Measurements from ENCODE around the gene APC. TPM values are rescaled to one million over a fixed set of nuclear protein-coding genes. Genes with fewer than 3 reads are reported as not detected.

The APC gene
- total and polyA plus RNA-seq, 2 of the 13 experiments (the other 11 are each of a cell fraction or from before 2014, with no cell fraction given): 6.1 to 19.0 TPM

DNA sequence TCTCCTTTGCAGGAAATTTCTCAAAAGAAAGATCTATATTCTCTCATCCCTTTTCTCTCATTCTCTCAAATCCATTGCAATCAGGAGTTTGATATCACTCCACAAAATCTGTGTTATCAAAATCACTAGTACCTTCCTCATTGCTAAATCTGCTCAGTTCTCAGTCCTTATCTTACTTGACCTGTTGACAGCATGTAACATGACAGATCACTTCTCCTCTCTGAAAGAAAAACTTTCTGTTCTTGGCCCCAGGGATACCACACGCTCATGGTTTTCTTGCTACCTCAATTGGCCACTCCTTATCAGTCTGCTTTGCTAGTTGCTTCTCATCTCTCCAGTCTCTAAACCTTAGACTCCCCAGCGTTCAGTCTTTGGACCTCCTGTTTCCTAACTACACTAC is 145.5 kb downstream of the APC start:
- no peaks in the 10 kb centered on the region for H3K79me2 ChIP-seq (ENCODE audit: insufficient read depth, low read length)
- no peak for ATAC-seq
- no TSS peak for BruUV-seq (replicated peaks)
- H3K4me1 ChIP-seq (ENCODE audit: insufficient read depth, low read length): no peaks in the 10 kb centered on the region
- H2AFZ ChIP-seq (ENCODE audit: low read length): no peak overlapping the region
- H3K4me3 ChIP-seq (replicated peaks in 1 of 3; ENCODE audit: insufficient read depth in 1 of 3, low read depth in 2 of 3, low read length in 3 of 3): no peak overlapping the region
- DNase-seq (ENCODE audit: low spot score): no peak
- peaks cover 22 to 73% of the 10 kb centered on the region in 2 experiments for H3K36me3 ChIP-seq (replicated peaks in 1 of 2; ENCODE audit: control insufficient read depth in 1 of 2, insufficient read depth in 2 of 2, low read length in 2 of 2)
- no peak overlapping the region for H3K4me2 ChIP-seq (ENCODE audit: low read depth, low read length)
- ChIA-PET POLR2A (no interaction called here), CTCF (ENCODE audit: low intra/inter-chr PET ratio, low total read pairs) (no interaction called here)
- TF ChIP-seq TMF1 (CRISPR knock-in tag; IDR thresholded peaks at IDR 0.05; ENCODE audit: low read depth): no peak
- no peak for TF ChIP-seq ZNF549 (CRISPR knock-in tag; IDR thresholded peaks at IDR 0.05)
- no peak for TF ChIP-seq ZNF678 (CRISPR knock-in tag; IDR thresholded peaks at IDR 0.05)
- TF ChIP-seq BRD4 (CRISPR knock-in tag; IDR thresholded peaks at IDR 0.05): no peak
- TF ChIP-seq SNAPC2 (CRISPR knock-in tag; IDR thresholded peaks at IDR 0.05): no peak
- no peak for TF ChIP-seq PHF5A (CRISPR knock-in tag; IDR thresholded peaks at IDR 0.05; ENCODE audit: low read depth, unreplicated experiment)
- TF ChIP-seq KLF9 (CRISPR knock-in tag; IDR thresholded peaks at IDR 0.05; ENCODE audit: low read depth): no peak
- no peak for TF ChIP-seq SOX6 (IDR thresholded peaks at IDR 0.05)
- TF ChIP-seq SOX6 (CRISPR knock-in tag; IDR thresholded peaks at IDR 0.05): no peak
- no peak for TF ChIP-seq HDAC1 (CRISPR knock-in tag; IDR thresholded peaks at IDR 0.05)
- TF ChIP-seq, protein P1, sequence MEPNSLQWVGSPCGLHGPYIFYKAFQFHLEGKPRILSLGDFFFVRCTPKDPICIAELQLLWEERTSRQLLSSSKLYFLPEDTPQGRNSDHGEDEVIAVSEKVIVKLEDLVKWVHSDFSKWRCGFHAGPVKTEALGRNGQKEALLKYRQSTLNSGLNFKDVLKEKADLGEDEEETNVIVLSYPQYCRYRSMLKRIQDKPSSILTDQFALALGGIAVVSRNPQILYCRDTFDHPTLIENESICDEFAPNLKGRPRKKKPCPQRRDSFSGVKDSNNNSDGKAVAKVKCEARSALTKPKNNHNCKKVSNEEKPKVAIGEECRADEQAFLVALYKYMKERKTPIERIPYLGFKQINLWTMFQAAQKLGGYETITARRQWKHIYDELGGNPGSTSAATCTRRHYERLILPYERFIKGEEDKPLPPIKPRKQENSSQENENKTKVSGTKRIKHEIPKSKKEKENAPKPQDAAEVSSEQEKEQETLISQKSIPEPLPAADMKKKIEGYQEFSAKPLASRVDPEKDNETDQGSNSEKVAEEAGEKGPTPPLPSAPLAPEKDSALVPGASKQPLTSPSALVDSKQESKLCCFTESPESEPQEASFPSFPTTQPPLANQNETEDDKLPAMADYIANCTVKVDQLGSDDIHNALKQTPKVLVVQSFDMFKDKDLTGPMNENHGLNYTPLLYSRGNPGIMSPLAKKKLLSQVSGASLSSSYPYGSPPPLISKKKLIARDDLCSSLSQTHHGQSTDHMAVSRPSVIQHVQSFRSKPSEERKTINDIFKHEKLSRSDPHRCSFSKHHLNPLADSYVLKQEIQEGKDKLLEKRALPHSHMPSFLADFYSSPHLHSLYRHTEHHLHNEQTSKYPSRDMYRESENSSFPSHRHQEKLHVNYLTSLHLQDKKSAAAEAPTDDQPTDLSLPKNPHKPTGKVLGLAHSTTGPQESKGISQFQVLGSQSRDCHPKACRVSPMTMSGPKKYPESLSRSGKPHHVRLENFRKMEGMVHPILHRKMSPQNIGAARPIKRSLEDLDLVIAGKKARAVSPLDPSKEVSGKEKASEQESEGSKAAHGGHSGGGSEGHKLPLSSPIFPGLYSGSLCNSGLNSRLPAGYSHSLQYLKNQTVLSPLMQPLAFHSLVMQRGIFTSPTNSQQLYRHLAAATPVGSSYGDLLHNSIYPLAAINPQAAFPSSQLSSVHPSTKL (CRISPR knock-in tag; IDR thresholded peaks at IDR 0.05): no peak
- TF ChIP-seq GPN1 (CRISPR knock-in tag; IDR thresholded peaks at IDR 0.05; ENCODE audit: borderline replicate concordance): no peak
- no peak for TF ChIP-seq ZFP36L1 (CRISPR knock-in tag; IDR thresholded peaks at IDR 0.05)
- H3K9me3 ChIP-seq (ENCODE audit: low read length): no peaks in the 10 kb centered on the region
- whole genome bisulfite sequencing (ENCODE audit: low lambda C conversion rate): 100% methylated on average over 2 of the region's 2 CpGs
- intact Hi-C loops (cut with micrococcal nuclease; ENCODE audit: unreplicated experiment): no loop called here
- H3K27me3 ChIP-seq (ENCODE audit: control insufficient read depth in 1 of 2, insufficient read depth in 2 of 2, low read length in 2 of 2): no peaks in the 10 kb centered on the region; a peak in 1 of 5 replicates
- in situ Hi-C loops (cut with HindIII; ENCODE audit: extremely low pct_ligation_motif_present, low pct_unique_long_range_greater_than_20kb): no loop called here
- FAIRE-seq: no peak
- H4K20me1 ChIP-seq (ENCODE audit: insufficient read depth, low read length): no peaks in the 10 kb centered on the region; the same call in 1 of the 2 replicates
- H3K9ac ChIP-seq (ENCODE audit: insufficient read depth, low read depth, low read length): no peak overlapping the region
- no peak overlapping the region for H3K27ac ChIP-seq (ENCODE audit: extremely low read length, insufficient read depth, low read length)
